ENCODE measurements around the gene RBM19. TPM values are rescaled to one million over a fixed set of nuclear protein-coding genes. Genes with fewer than 3 reads are reported as not detected.
"Not testable (repeated sequence)": the region's sequence is repeated elsewhere in the genome, so short reads cannot be mapped to it uniquely, and the experiment has no call there.

Gene RBM19
- polyA plus RNA-seq, 2 of the 4 experiments (the other 2 are of a cell fraction) = 16.0 to 18.6 TPM

- POLR2A ChIA-PET = no interaction called here
- FAIRE-seq = no peak
- Histone ChIP-seq H3K27ac (no peak overlapping the region), H3K4me1 (no peaks in the 10 kb centered on the region), H3K9me3 (peaks cover 4% of the 10 kb centered on the region; the same call in 2 of the 3 replicates), H3K4me3 (no peak overlapping the region), H3K4me2 (no peak overlapping the region)
- no peak for ATAC-seq
- CTCF ChIA-PET = interaction anchor here (0.6 to 1.3 kb wide), 2 partner anchors 97 to 168 kb away, joined by 3 to 4 read pairs; no protein-coding TSS in a partner anchor
- DNase-seq (ENCODE audit: low read depth in 1 of 2, low spot score in 1 of 2) = no peak
- TF ChIP-seq MAZ (IDR thresholded peaks at IDR 0.05; ENCODE audit: borderline replicate concordance, low read depth, low read length) (no peak), JUNB (IDR thresholded peaks at IDR 0.05) (no peak), HEYL (CRISPR knock-in tag; IDR thresholded peaks at IDR 0.05) (no peak), JUN (IDR thresholded peaks at IDR 0.05) (no peak), HDAC2 (IDR thresholded peaks at IDR 0.05) (no peak), CEBPB (IDR thresholded peaks at IDR 0.05) (no peak), BHLHE40 (IDR thresholded peaks at IDR 0.05; ENCODE audit: low read depth, low read length) (no peak)
- WGBS (ENCODE audit: missing lambda C conversion rate) = 90% methylated on average over 5 of the region's 5 CpGs
Measured at GRCh38 chr12:113815031-113815430, 151.1 kb downstream of the RBM19 start.

DNA sequence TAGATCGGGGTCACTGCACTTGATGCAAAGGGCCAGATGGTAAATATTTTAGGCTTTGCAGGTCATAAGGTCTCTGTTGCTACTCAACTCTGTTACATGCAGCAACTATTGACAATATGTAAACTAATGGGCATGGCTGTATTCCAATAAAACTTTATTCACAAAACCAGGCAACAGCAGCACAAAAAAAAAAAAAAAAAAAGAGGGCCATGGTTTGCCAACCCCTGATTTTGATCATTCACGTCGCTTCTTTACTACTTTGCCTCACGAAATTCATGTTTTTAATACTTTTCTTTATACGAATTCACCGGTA, 152.9 kb downstream of the RBM19 start:
- no peak overlapping the region for H3K4me2 ChIP-seq
- peaks cover 4% of the 10 kb centered on the region; the same call in 2 of the 3 replicates for H3K9me3 ChIP-seq
- WGBS (ENCODE audit: missing lambda C conversion rate) = 74% methylated on average over 6 of the region's 6 CpGs
- TF ChIP-seq RCOR1 (IDR thresholded peaks at IDR 0.05; ENCODE audit: low read depth, low read length) (no peak), ZC3H11A (IDR thresholded peaks at IDR 0.05) (no peak), FOXS1 (CRISPR knock-in tag; IDR thresholded peaks at IDR 0.05) (no peak), MAFK (IDR thresholded peaks at IDR 0.05; ENCODE audit: partially characterized antibody) (no peak), CHD2 (IDR thresholded peaks at IDR 0.05; ENCODE audit: low read length, partially characterized antibody) (no peak), USF2 (IDR thresholded peaks at IDR 0.05) (no peak), GATA3 (IDR thresholded peaks at IDR 0.05; ENCODE audit: borderline replicate concordance) (no peak)
- ATAC-seq (no peak), DNase-seq (ENCODE audit: low read depth in 1 of 2, low spot score in 1 of 2) (no peak), FAIRE-seq (no peak)
- ChIA-PET POLR2A (no interaction called here), CTCF (interaction anchor here (0.6 to 1.0 kb wide), 3 partner anchors 38 to 388 kb away, joined by 3 to 4 read pairs (median 3); no protein-coding TSS in a partner anchor)
- no peak overlapping the region for H3K4me3 ChIP-seq
- H3K4me1 ChIP-seq = no peaks in the 10 kb centered on the region
- no peak overlapping the region for H3K27ac ChIP-seq

GRCh38 chr12:113812411-113813228, 153.5 kb downstream of the RBM19 start:
- CTCF ChIA-PET = interaction anchor here (1.0 kb wide), 1 partner anchor 166 kb away, joined by 3 read pairs; no protein-coding TSS in a partner anchor
- no peak for TF ChIP-seq TP53 (CRISPR knock-in tag; IDR thresholded peaks at IDR 0.05)
- TF ChIP-seq HOXA7 (CRISPR knock-in tag; IDR thresholded peaks at IDR 0.05) = no peak
- TF ChIP-seq, protein P1, sequence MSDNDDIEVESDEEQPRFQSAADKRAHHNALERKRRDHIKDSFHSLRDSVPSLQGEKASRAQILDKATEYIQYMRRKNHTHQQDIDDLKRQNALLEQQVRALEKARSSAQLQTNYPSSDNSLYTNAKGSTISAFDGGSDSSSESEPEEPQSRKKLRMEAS (IDR thresholded peaks at IDR 0.05) = no peak
- TF ChIP-seq MYC (IDR thresholded peaks at IDR 0.05; ENCODE audit: borderline replicate concordance, low read length) = no peak
- TF ChIP-seq, protein P2, sequence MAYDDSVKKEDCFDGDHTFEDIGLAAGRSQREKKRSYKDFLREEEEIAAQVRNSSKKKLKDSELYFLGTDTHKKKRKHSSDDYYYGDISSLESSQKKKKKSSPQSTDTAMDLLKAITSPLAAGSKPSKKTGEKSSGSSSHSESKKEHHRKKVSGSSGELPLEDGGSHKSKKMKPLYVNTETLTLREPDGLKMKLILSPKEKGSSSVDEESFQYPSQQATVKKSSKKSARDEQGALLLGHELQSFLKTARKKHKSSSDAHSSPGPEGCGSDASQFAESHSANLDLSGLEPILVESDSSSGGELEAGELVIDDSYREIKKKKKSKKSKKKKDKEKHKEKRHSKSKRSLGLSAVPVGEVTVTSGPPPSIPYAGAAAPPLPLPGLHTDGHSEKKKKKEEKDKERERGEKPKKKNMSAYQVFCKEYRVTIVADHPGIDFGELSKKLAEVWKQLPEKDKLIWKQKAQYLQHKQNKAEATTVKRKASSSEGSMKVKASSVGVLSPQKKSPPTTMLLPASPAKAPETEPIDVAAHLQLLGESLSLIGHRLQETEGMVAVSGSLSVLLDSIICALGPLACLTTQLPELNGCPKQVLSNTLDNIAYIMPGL (CRISPR knock-in tag; IDR thresholded peaks at IDR 0.05; ENCODE audit: borderline replicate concordance) = no peak
- TF ChIP-seq EP300 (IDR thresholded peaks at IDR 0.05) = no peak
- no peak for TF ChIP-seq CHD2 (IDR thresholded peaks at IDR 0.05; ENCODE audit: low read length, partially characterized antibody)
- no peak for TF ChIP-seq MAFK (IDR thresholded peaks at IDR 0.05; ENCODE audit: partially characterized antibody)
- POLR2A ChIA-PET = no interaction called here
- H3K4me3 ChIP-seq = no peak overlapping the region
- FAIRE-seq = no peak
- no peak overlapping the region for H3K27ac ChIP-seq
- 83% methylated on average over 16 of the region's 16 CpGs for WGBS (ENCODE audit: missing lambda C conversion rate)
- H3K9me3 ChIP-seq = peaks cover 4% of the 10 kb centered on the region; the same call in 2 of the 3 replicates
- DNase-seq (ENCODE audit: low read depth in 1 of 2, low spot score in 1 of 2) = no peak
- H3K4me1 ChIP-seq = no peaks in the 10 kb centered on the region
- no peak overlapping the region for H3K4me2 ChIP-seq
- no peak for ATAC-seq

DNA sequence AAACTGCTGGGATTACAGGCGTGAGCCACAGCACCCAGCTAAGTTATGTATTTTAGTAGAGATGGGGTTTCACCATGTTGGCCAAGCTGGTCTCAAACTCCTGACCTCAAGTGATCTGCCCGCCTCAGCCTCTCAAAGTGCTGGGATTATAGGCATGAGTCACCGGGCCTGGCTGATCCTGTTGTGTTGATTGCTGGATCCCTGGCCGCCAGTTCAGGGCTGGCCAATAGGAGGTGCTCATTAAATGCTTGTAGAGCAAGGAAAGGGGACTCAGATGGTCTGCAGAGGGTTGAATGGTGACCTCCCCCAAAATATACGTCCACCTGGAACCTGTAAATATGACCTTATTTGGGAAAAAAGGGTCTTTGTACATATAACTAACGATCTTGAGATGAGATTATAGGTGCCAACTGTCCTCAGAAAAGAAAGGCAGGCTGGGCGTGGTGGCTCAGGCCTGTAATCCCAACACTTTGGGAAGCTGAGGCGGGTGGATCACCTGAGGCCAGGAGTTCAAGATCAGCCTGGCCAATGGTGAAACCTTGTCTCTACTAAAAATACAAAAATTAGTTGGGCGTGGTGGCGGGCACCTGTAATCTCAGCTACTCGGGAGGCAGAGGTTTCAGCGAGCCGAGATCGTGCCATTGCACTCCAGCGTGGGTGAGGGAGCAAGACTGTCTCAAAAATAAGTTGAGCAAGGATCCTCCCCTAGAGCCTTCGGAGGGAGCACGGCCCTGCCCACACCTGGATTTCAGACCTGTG, 156.5 kb downstream of the RBM19 start:
- 88% methylated on average over 17 of the region's 17 CpGs for WGBS (ENCODE audit: missing lambda C conversion rate)
- DNase-seq (ENCODE audit: low read depth in 1 of 2, low spot score in 1 of 2); H3K4me2 ChIP-seq; POLR2A ChIA-PET; ATAC-seq; H3K4me3 ChIP-seq; FAIRE-seq; H3K4me1 ChIP-seq; H3K27ac ChIP-seq; H3K9me3 ChIP-seq: not testable (repeated sequence)
- CTCF ChIA-PET = interaction anchor here (1.0 to 1.1 kb wide), 2 partner anchors 11 to 347 kb away, joined by 3 to 4 read pairs; no protein-coding TSS in a partner anchor

Measured in A549 (cell line).